Inflammatory macrophage treated with lipopolysaccharide for 1 hour (primary cell): Measurements from ENCODE around the gene DCC.

Experiments used
- DNase-seq, 2 donors: peaks; one replicate each; pipeline ENCODE4 v3.0.0-alpha.2; 2020 to 2022

The DCC gene

GRCh38 chr18:52426462-52426861 is 86.5 kb downstream of the DCC start:
- DNase-seq, result no peak

- DNase-seq, result no peak
These were observed 87.7 kb downstream of the DCC start for GRCh38 chr18:52427521-52428175.

- DNase-seq, result no peak
These were observed 91.7 kb downstream of the DCC start for GRCh38 chr18:52431683-52432082.

- DNase-seq, result no peak
These were observed 93.8 kb downstream of the DCC start for GRCh38 chr18:52433797-52434196.

GRCh38 chr18:52435301-52435700 is 95.3 kb downstream of the DCC start:
- no peak for DNase-seq

GRCh38 chr18:52437161-52437560 is 97.2 kb downstream of the DCC start:
- DNase-seq, result no peak

GRCh38 chr18:52439457-52439856 is 99.5 kb downstream of the DCC start:
- no peak for DNase-seq

- DNase-seq, result no peak
These were observed 101.8 kb downstream of the DCC start for GRCh38 chr18:52441794-52442193.

- no peak for DNase-seq
These were observed 102.7 kb downstream of the DCC start for GRCh38 chr18:52442686-52443085.

GRCh38 chr18:52451256-52451655 is 111.3 kb downstream of the DCC start:
- no peak for DNase-seq

GRCh38 chr18:52451851-52452250 is 111.9 kb downstream of the DCC start:
- DNase-seq, result no peak

- DNase-seq, result no peak
These were observed 112.4 kb downstream of the DCC start for GRCh38 chr18:52452427-52452826.

GRCh38 chr18:52459890-52460289 is 119.9 kb downstream of the DCC start:
- DNase-seq, result no peak

- DNase-seq, result no peak
These were observed 122.9 kb downstream of the DCC start for GRCh38 chr18:52462853-52463252.

GRCh38 chr18:52465391-52465790 is 125.4 kb downstream of the DCC start:
- DNase-seq, result no peak

- DNase-seq, result no peak
These were observed 128.5 kb downstream of the DCC start for GRCh38 chr18:52468496-52468895.

- DNase-seq, result no peak
These were observed 135.3 kb downstream of the DCC start for GRCh38 chr18:52475325-52475724.

GRCh38 chr18:52481116-52481515 is 141.1 kb downstream of the DCC start:
- DNase-seq, result no peak

GRCh38 chr18:52484977-52485376 is 145.0 kb downstream of the DCC start:
- DNase-seq, result no peak

- DNase-seq, result no peak
These were observed 146.1 kb downstream of the DCC start for GRCh38 chr18:52486052-52486451.

- DNase-seq, result no peak
These were observed 149.7 kb downstream of the DCC start for GRCh38 chr18:52489396-52490306.

GRCh38 chr18:52496426-52496825 is 156.4 kb downstream of the DCC start:
- no peak for DNase-seq

- DNase-seq, result no peak
These were observed 159.0 kb downstream of the DCC start for GRCh38 chr18:52499016-52499415.

GRCh38 chr18:52499644-52500043 is 159.6 kb downstream of the DCC start:
- DNase-seq, result no peak
